ENCODE data around the gene MYOM3. TPM values are rescaled to one million over a fixed set of nuclear protein-coding genes. Genes with fewer than 3 reads are reported as not detected.
A peak's percentile ranks its signal among the peaks of the same experiment; 100 is the strongest.
"Not testable (repeated sequence)": the region's sequence is repeated elsewhere in the genome, so short reads cannot be mapped to it uniquely, and the experiment has no call there.

MYOM3 gene
- total RNA-seq, 1 experiment from 2014 or later: 14.2 TPM

DNA sequence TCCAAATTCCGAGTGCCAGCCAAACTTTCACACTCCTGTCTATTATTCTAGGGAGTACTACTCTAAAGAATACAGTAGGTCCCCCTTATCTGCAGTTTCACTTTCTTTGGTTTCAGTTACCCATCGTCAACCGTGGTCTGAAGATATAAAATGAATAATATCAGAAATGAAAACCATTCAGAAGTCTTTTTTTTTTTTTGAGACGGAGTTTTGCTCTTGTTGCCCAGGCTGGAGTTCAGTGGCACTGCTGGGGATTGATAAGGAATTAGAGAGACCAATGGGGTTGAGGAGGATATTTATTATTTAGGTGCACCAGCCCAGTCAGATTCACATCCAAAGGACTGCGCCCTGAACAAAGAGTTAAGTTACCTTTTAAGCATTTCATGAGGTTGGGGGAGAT, 79.0 kb downstream of the MYOM3 start:
- no peak for DNase-seq (ENCODE audit: low spot score)

DNA sequence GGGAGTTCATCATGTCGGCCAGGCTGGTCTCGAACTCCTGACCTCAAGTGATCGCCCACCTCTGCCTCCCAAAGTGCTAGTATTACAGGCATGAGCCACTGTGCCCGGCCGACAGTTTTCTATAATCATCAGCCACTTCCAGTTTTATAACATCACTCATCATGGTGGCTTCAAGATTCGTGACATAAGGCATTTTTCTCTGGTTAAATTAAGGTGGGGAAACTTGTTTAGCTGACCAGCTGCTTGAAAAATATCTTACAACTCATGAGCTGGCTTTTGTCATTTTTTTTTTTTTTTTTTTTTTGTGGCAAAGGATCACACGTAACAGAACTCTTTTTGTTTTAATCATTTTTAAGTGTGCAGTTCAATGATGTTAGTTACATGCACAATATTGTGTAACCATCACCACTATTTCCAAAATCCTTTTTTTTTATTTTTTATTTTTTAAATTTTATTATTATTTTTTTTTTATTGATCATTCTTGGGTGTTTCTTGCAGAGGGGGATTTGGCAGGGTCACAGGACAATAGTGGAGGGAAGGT, 80.9 kb downstream of the MYOM3 start:
- not testable (repeated sequence) for DNase-seq (ENCODE audit: low spot score)

- no peak for DNase-seq (ENCODE audit: low spot score)
Observed at GRCh38 chr1:24027838-24028468, 84.0 kb downstream of the MYOM3 start.

- DNase-seq (ENCODE audit: low spot score): peak; percentile 81
Observed at GRCh38 chr1:24022581-24023361, 89.2 kb downstream of the MYOM3 start.

GRCh38 chr1:24021403-24022266, 90.3 kb downstream of the MYOM3 start:
- DNase-seq (ENCODE audit: low spot score): no peak

- DNase-seq (ENCODE audit: low spot score): no peak
Observed at GRCh38 chr1:24020470-24020869, 91.5 kb downstream of the MYOM3 start.

DNA sequence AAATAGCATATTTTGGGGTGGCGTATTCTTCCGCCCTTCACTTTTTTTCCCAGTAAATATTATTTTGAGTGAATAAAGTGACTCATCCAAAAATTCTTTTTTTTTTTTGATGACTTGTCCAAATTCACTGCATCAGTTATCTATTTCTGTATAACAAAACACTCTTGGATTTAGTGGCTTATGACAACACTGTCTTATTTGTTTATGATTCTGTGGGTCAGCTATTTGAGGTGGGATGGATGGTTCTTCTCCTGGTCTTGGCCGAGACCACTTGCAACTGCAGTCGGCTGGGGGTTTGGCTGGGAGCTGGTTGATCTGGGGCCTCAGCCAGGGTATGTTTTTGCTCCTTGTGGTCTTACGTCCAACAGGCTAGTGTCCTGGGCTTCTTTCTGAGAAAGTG, 91.9 kb downstream of the MYOM3 start:
- no peak for DNase-seq (ENCODE audit: low spot score)

- peak; percentile 89 for DNase-seq (ENCODE audit: low spot score)
Observed at GRCh38 chr1:24018611-24019580, 93.0 kb downstream of the MYOM3 start.

DNA sequence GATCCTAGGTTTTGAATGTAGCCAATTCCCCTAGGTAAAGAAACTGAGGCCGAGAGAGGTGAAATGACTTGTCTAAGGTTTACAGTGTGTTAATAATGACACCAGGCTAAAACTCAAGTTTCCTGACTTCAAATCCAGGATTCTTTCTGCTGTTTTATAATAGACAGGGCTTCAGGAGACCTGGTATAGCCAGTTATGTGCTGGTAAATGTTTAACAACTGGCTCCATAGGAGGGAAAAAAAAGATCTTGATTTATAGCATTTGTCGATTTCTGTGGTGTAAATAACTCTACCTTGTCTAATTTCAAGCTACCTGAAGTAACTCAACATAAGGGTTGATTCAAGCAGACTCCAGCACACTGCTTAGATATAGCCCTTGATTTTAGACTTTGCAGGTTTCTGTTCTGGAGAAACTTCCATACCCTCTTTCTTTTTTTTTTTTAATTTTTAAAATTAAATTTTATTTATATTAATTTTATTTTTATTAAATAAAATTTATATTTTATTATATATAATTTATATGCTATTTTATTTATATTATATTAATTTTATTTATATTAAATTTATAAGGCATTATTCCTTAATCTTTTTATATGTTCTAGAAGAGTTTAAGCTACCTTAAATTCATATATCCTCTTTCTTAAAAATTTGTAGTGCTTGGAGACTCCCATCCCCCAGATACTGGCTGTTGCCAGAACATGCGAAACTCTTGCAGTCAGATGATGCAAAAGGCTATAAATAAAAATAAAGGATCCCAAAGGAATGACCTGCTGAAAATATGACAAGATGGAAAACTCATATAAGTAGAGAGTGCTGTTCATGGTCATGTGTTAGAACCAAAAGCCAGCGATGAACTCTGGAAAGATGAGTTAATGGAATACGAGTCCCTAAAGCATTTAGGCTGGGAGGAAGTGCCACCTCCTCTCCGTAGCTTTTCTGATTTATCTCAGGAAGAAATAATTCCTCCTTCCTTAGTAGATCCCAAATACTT, 96.4 kb downstream of the MYOM3 start:
- no peak for DNase-seq (ENCODE audit: low spot score)

DNA sequence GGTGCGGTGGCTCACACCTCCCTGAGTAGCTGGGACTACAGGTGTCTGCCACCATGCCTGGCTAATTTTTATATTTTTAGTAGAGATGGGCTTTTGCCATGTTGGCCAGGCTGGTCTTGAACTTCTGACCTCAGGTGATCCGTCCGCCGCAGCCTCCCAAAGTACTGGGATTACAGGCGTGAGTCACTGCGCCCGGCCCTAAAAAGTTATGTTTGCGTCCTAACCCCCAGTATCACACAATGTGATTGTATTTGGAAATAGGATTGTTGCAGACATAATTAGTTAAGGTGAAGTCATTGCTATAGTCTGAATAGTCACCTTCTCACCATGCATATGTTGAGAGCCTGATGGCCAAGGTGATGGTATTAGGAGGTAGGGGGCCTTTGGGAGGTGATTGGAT, 99.1 kb downstream of the MYOM3 start:
- not testable (repeated sequence) for DNase-seq (ENCODE audit: low spot score)

- DNase-seq (ENCODE audit: low spot score): no peak
Observed at GRCh38 chr1:24010650-24011049, 101.3 kb downstream of the MYOM3 start.

DNA sequence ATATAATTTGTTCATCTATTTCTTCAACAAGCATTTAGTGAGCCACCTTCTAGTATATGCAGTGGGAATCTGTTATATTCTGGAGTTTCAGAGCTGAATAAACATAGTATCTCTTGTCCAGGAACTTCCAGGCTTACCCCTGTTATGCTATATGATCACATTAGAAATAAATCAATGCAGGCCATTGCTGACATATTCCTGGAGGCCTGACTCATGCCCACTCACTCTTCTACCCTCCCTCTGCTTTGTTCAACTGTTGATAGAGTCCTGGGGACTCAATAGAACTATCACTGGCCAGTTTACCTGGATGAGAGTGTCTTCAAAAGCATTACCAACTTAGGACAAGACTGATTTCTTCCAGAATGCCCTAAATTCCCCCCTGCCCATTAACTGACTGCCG, 102.5 kb downstream of the MYOM3 start:
- peak; percentile 78 for DNase-seq (ENCODE audit: low spot score)

GRCh38 chr1:24008574-24009184, 103.3 kb downstream of the MYOM3 start:
- not testable (repeated sequence) for DNase-seq (ENCODE audit: low spot score)

DNA sequence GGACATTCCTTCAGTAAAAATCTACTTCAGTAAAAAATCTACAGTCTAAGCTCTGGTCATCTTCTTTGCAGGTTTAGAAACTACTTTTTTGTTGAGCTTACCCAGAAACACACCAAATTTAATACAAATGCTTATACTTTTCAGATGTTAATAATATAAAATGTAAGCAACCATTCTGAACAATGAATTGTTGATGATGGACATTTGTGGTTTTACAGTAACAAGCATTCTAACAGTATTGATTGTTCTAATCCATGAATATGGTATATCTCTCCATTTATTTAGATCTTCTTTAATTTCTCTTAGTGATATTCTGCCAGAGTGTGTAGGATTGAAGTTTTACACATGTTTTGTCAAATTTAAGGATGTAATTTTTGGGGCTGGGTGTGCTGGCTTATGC, 104.9 kb downstream of the MYOM3 start:
- no peak for DNase-seq (ENCODE audit: low spot score)

Other genes starting within 250 kb of the MYOM3 start
- gene FUCA1, start 243.8 kb downstream of the MYOM3 start, total RNA-seq (2014; rRNA removed; shearing (Covaris generic)): 19.6 and 22.9 TPM in 2 replicates
- gene CNR2, start 198.8 kb downstream of the MYOM3 start, total RNA-seq (2014; rRNA removed; shearing (Covaris generic)): not detected in 2 replicates
- gene PNRC2, start 152.3 kb downstream of the MYOM3 start, total RNA-seq (2014; rRNA removed; shearing (Covaris generic)): 58.5 and 60.3 TPM in 2 replicates
- gene SRSF10, start 131.8 kb downstream of the MYOM3 start, total RNA-seq (2014; rRNA removed; shearing (Covaris generic)): 96.5 and 106 TPM in 2 replicates
- gene IL22RA1, start 31.0 kb upstream of the MYOM3 start, total RNA-seq (2014; rRNA removed; shearing (Covaris generic)): 0.53 and 2.1 TPM in 2 replicates
- not detected in 2 replicates for gene IFNLR1, start 75.2 kb upstream of the MYOM3 start, total RNA-seq (2014; rRNA removed; shearing (Covaris generic))
- gene GRHL3, start 207.2 kb upstream of the MYOM3 start, total RNA-seq (2014; rRNA removed; shearing (Covaris generic)): 0.10 TPM in 1 of 2 replicates, not detected in the other